ENCODE measurements around the gene NCAPG2.

DNA sequence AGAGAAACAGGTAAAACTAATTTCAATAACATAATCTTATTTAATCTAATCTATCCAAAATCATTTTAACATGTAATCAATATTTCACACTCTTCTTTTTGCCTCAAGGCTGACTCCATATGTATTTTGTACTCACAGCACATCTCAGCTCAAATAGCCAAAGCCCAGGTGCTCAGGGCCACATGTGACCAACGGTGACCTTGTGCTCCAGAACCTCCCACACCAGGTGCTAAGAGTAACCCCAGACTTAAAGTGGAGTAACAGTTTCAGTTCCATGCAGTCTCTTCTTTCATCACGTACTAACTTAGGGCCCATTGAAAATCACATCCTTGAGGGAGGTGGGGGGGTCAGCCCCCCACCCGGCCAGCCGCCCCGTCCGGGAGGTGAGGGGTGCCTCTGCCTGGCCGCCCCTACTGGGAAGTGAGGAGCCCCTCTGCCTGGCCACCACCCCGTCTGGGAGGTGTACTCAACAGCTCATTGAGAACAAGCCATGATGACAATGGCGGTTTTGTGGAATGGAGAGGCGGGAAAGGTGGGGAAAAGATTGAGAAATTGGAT lies 47.3 kb downstream of the NCAPG2 start:
- TF ChIP-seq CTCF (IDR thresholded peaks at IDR 0.05), result no peak
- TF ChIP-seq EP300 (IDR thresholded peaks at IDR 0.05), result no peak
- no peak for TF ChIP-seq POLR2A (IDR thresholded peaks at IDR 0.05)
- TF ChIP-seq POLR2AphosphoS5 (IDR thresholded peaks at IDR 0.05), result no peak

All from gastroesophageal sphincter (tissue), 3 donors.